GM12878 (cell line): ENCODE data around the gene SH2B2. TPM values are rescaled to one million over a fixed set of nuclear protein-coding genes. Genes with fewer than 3 reads are reported as not detected.

ENCODE experiments used
- ATAC-seq: fragments of 200-7000 bp; cut with Tn5 transposase; 3 replicates; pipeline ENCODE4 v1.9.1; 2020; ENCODE audit warnings: mild to moderate bottlenecking, moderate library complexity
- BruUV-seq: library from RNA; stranded (reverse); fragments of 400-500 nt; replicated peaks from 2 replicates; lab custom pipeline; 2021; lab: Mats Ljungman, UMichigan
- CTCF ChIA-PET: fragments of 300-600 bp; sonication (Branson Sonifier 250); formaldehyde crosslinking; extraction: SDS; loops from one replicate; lab custom pipeline; 2021; ENCODE audit warnings: inconsistent platforms; lab: Yijun Ruan, JAX
- POLR2A ChIA-PET: fragments of 350-600 bp; formaldehyde crosslinking; extraction: SDS; loops from one replicate; lab custom pipeline; 2021; ENCODE audit warnings: inconsistent platforms; lab: Charles Lee
- RAD21 ChIA-PET: fragments of 300-600 bp; sonication (Branson Sonifier 250); formaldehyde crosslinking; loops from one replicate; lab custom pipeline; 2023; ENCODE audit warnings: antibody characterized with exemption; ENCODE audit not compliant: unreplicated experiment; lab: Charles Lee
- SMC1A ChIA-PET: fragments of 300-600 bp; sonication (Branson Sonifier 250); formaldehyde crosslinking; loops from one replicate; lab custom pipeline; 2023; ENCODE audit not compliant: unreplicated experiment, uncharacterized antibody; lab: Charles Lee
- DNase-seq: peaks from one replicate; pipeline ENCODE4 v3.0.0-alpha.2; 2011; ENCODE audit warnings: low read depth, low spot score
- FAIRE-seq: peaks from 3 replicates; lab custom pipeline; 2011; peaks lifted over from hg19 to GRCh38; lab: Jason Lieb, UNC
- H2AFZ ChIP-seq: 2 replicates; pipeline ENCODE4 v1.6.0; 2011; ENCODE audit warnings: low read depth, low read length, control low read depth; ENCODE audit not compliant: control insufficient read depth
- H3K27ac ChIP-seq: 2 replicates; pipeline ENCODE4 v1.5.1; 2011; ENCODE audit warnings: control low read depth; ENCODE audit not compliant: control insufficient read depth, insufficient read depth
- H3K27me3 ChIP-seq, 2 experiments: replicated peaks in 1 of 2; 2 replicates each; pipeline versions ENCODE4 v1.6.0 to v1.6.1; 2011; ENCODE audit warnings: low read length in 1 of 2; ENCODE audit not compliant: control insufficient read depth in 2 of 2, insufficient read depth in 2 of 2
- H3K36me3 ChIP-seq, 2 experiments: 2 replicates each; pipeline ENCODE4 v1.5.1; 2011; ENCODE audit warnings: low read length in 1 of 2; ENCODE audit not compliant: control insufficient read depth in 2 of 2, insufficient read depth in 2 of 2
- H3K4me1 ChIP-seq: 2 replicates; pipeline ENCODE4 v1.6.1; 2011; ENCODE audit warnings: mild to moderate bottlenecking, low read length, moderate library complexity, mixed read lengths; ENCODE audit not compliant: control insufficient read depth, insufficient read depth
- H3K4me2 ChIP-seq: 2 replicates; pipeline ENCODE4 v1.6.0; 2011; ENCODE audit warnings: control low read depth; ENCODE audit not compliant: control insufficient read depth, insufficient read depth
- H3K4me3 ChIP-seq: fragments of 200-600 bp; sonication (generic); 2 replicates; pipeline ENCODE4 v1.5.1; 2016
- H3K79me2 ChIP-seq: 2 replicates; pipeline ENCODE4 v1.6.0; 2011; ENCODE audit warnings: low read length; ENCODE audit not compliant: control insufficient read depth, insufficient read depth
- H3K9ac ChIP-seq: 2 replicates; pipeline ENCODE4 v1.8.0; 2011; ENCODE audit warnings: low read length, control low read depth, mixed read lengths; ENCODE audit not compliant: control insufficient read depth, insufficient read depth
- H3K9me3 ChIP-seq: replicated peaks from 3 replicates; pipeline ENCODE4 v1.5.1; 2011; ENCODE audit warnings: mild to moderate bottlenecking, low read length; ENCODE audit not compliant: control insufficient read depth, insufficient read depth
- H4K20me1 ChIP-seq: 2 replicates; pipeline ENCODE4 v1.6.0; 2011; ENCODE audit not compliant: control insufficient read depth, insufficient read depth
- ASH2L ChIP-seq: fragments of 300-600, 200-600 bp; sonication (generic); IDR thresholded peaks from 2 replicates; pipeline ENCODE4 v1.6.1; 2017; ENCODE audit warnings: low read depth, mild to moderate bottlenecking, borderline replicate concordance
- GABPA ChIP-seq: IDR thresholded peaks from 2 replicates; pipeline ENCODE4 v1.6.1; 2014; ENCODE audit warnings: antibody characterized with exemption, low read depth, mild to moderate bottlenecking, inconsistent platforms
- IKZF1 ChIP-seq: fragments of 450-650 bp; conservative IDR thresholded peaks from 2 replicates; pipeline ENCODE4 v1.6.1; 2017; ENCODE audit warnings: antibody characterized with exemption, mild to moderate bottlenecking
- PML ChIP-seq: IDR thresholded peaks from 2 replicates; pipeline ENCODE4 v1.6.1; 2012; ENCODE audit warnings: low read length, inconsistent platforms
- SREBF1 ChIP-seq: IDR thresholded peaks from 2 replicates; pipeline ENCODE4 v1.6.1; 2012; ENCODE audit warnings: mild to moderate bottlenecking, low read length
- WGBS: methylation state at CpG from one replicate; pipeline ENCODE4 v1.1.6; 2016; ENCODE audit warnings: low lambda C conversion rate; ENCODE audit not compliant: insufficient replicate concordance, insufficient coverage; ENCODE audit errors: missing lambda C conversion rate; 5-methylcytosine and 5-hydroxymethylcytosine counted together
- in situ Hi-C: fragments of 300-500 bp; cut with MboI; formaldehyde crosslinking; loops from 9 replicates; pipeline ENCODE4 v1.14.3; 2018; ENCODE audit warnings: mixed read lengths
- intact Hi-C: fragments of 100-400 bp; cut with micrococcal nuclease; formaldehyde crosslinking; loops from one replicate; pipeline ENCODE4 v1.14.2; 2022; ENCODE audit not compliant: unreplicated experiment
- polyA plus RNA-seq, 11 experiments: library from polyadenylated mRNA; depleted of rRNA in 4 of 11; unstranded in 6 of 11; stranded (reverse) in 5 of 11; fragments of >200 nt; fragmentation: Nextera tagmentation in 4 of 11; fragmentation: Illumina TruSeq in 1 of 11; extraction: Ambion mirVana in 4 of 11; extraction: Trizol in 1 of 11; gene quantifications; 1 replicate in 1 of 11; 2 replicates in 10 of 11; pipeline versions ENCODE4 v1.2.1 to v1.2.3, GENCODE V29; 2011 to 2016; ENCODE audit warnings: inconsistent platforms in 2 of 11, missing spikeins in 2 of 11, low read depth in 1 of 11
- total RNA-seq, 4 experiments: library from RNA; depleted of rRNA in 3 of 4; stranded (reverse); fragments of >200 nt in 3 of 4; fragmentation: Illumina TruSeq in 1 of 4; extraction: Trizol in 1 of 4; gene quantifications; 2 replicates each; pipeline versions ENCODE4 v1.2.1 to v1.2.3, GENCODE V29; 2013 to 2021
- TF ChIP-seq, protein P1 (sequence below): IDR thresholded peaks from 2 replicates; pipeline ENCODE4 v1.6.1; 2012; ENCODE audit warnings: low read depth, low read length, improper control_type of control experiment
- TF ChIP-seq, protein P2 (sequence below): fragments of 150-350 bp; IDR thresholded peaks from 2 replicates; pipeline ENCODE4 v1.6.1; 2016; ENCODE audit warnings: low read depth, low read length
- TF ChIP-seq, protein P3 (sequence below): fragments of 450-650 bp; IDR thresholded peaks from 2 replicates; pipeline ENCODE4 v1.6.1; 2016; ENCODE audit warnings: mild to moderate bottlenecking

SH2B2 gene
- total and polyA plus RNA-seq, 10 of the 15 experiments (the other 5 are each of a cell fraction or from before 2014, with no cell fraction given) = 0.13 to 55.1 (median 7.4) TPM; not detected in 1

DNA sequence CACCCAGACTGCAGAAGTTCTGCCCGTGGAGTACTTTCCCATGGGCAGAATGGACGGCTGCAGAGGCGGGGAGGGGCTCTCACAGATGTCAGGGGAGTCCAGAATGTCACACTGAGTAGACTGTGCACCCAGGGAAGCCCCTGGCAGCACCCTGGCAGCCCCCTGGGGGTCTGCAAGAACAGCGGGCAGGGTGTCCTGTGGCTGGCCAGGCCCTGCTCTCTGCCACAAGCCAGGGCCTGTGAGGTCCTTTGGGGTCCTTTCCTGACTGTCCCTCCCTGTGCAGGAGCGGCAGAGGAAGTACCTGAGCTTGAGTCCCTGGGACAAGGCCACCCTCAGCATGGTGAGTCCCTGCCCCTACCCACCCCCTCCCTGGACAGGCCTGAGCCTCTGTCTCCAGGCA is 6.1 kb upstream of the SH2B2 start:
- ChIA-PET POLR2A (interaction anchor here (0.6 kb wide), 1 partner anchor 119 kb away, joined by 4 read pairs; no protein-coding TSS in a partner anchor), SMC1A (interaction anchor here (1.4 to 9.2 kb wide), 3 partner anchors 109 to 170 kb away, joined by 3 to 122 read pairs (median 9); partner anchors contain the start of gene PRKRIP1), CTCF (interaction anchor here (1.0 to 9.3 kb wide), 8 partner anchors 8 to 199 kb away, joined by 3 to 205 read pairs (median 4); partner anchors contain the start of gene PRKRIP1), RAD21 (interaction anchor here (1.5 to 3.9 kb wide), 6 partner anchors 8 to 124 kb away, joined by 4 to 79 read pairs (median 10); partner anchors contain the start of gene PRKRIP1)
- no peak for FAIRE-seq
- peaks cover 40% of the 10 kb centered on the region for H3K4me1 ChIP-seq
- no peak overlapping the region for H2AFZ ChIP-seq
- no peak for DNase-seq
- H3K4me2 ChIP-seq = no peak overlapping the region
- H4K20me1 ChIP-seq = no peaks in the 10 kb centered on the region
- whole genome bisulfite sequencing = 68% methylated on average over 5 of the region's 5 CpGs
- no peak overlapping the region for H3K9ac ChIP-seq
- H3K79me2 ChIP-seq = no peaks in the 10 kb centered on the region
- no TSS peak for BruUV-seq
- no peaks in the 10 kb centered on the region for H3K9me3 ChIP-seq
- H3K27ac ChIP-seq = no peak overlapping the region
- H3K36me3 ChIP-seq = no peaks in the 10 kb centered on the region
- no peak overlapping the region for H3K4me3 ChIP-seq
- in situ Hi-C loops = loop anchor here (5.0 kb wide), 1 partner anchor 112 kb away; no protein-coding TSS in a partner anchor
- intact Hi-C loops = no loop called here
- no peaks in the 10 kb centered on the region for H3K27me3 ChIP-seq
- TF ChIP-seq, protein P1, sequence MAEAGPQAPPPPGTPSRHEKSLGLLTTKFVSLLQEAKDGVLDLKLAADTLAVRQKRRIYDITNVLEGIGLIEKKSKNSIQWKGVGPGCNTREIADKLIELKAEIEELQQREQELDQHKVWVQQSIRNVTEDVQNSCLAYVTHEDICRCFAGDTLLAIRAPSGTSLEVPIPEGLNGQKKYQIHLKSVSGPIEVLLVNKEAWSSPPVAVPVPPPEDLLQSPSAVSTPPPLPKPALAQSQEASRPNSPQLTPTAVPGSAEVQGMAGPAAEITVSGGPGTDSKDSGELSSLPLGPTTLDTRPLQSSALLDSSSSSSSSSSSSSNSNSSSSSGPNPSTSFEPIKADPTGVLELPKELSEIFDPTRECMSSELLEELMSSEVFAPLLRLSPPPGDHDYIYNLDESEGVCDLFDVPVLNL = no peak
- TF ChIP-seq ASH2L (no peak), PML (no peak), GABPA (no peak), IKZF1 (no peak), SREBF1 (no peak)
- TF ChIP-seq, protein P2, sequence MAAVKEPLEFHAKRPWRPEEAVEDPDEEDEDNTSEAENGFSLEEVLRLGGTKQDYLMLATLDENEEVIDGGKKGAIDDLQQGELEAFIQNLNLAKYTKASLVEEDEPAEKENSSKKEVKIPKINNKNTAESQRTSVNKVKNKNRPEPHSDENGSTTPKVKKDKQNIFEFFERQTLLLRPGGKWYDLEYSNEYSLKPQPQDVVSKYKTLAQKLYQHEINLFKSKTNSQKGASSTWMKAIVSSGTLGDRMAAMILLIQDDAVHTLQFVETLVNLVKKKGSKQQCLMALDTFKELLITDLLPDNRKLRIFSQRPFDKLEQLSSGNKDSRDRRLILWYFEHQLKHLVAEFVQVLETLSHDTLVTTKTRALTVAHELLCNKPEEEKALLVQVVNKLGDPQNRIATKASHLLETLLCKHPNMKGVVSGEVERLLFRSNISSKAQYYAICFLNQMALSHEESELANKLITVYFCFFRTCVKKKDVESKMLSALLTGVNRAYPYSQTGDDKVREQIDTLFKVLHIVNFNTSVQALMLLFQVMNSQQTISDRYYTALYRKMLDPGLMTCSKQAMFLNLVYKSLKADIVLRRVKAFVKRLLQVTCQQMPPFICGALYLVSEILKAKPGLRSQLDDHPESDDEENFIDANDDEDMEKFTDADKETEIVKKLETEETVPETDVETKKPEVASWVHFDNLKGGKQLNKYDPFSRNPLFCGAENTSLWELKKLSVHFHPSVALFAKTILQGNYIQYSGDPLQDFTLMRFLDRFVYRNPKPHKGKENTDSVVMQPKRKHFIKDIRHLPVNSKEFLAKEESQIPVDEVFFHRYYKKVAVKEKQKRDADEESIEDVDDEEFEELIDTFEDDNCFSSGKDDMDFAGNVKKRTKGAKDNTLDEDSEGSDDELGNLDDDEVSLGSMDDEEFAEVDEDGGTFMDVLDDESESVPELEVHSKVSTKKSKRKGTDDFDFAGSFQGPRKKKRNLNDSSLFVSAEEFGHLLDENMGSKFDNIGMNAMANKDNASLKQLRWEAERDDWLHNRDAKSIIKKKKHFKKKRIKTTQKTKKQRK = no peak
- TF ChIP-seq, protein P3, sequence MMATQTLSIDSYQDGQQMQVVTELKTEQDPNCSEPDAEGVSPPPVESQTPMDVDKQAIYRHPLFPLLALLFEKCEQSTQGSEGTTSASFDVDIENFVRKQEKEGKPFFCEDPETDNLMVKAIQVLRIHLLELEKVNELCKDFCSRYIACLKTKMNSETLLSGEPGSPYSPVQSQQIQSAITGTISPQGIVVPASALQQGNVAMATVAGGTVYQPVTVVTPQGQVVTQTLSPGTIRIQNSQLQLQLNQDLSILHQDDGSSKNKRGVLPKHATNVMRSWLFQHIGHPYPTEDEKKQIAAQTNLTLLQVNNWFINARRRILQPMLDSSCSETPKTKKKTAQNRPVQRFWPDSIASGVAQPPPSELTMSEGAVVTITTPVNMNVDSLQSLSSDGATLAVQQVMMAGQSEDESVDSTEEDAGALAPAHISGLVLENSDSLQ = no peak
- no peak for ATAC-seq
